Endometrial microvascular endothelial cells (primary cell): Measurements from ENCODE around the gene SERINC2. TPM values are rescaled to one million over a fixed set of nuclear protein-coding genes. Genes with fewer than 3 reads are reported as not detected.
"Not testable (repeated sequence)": the region's sequence is repeated elsewhere in the genome, so short reads cannot be mapped to it uniquely, and the experiment has no call there.

Source experiments
- in situ Hi-C: cut with HindIII; loops from 2 replicates; pipeline ENCODE4 v1.10.0; 2017; ENCODE audit warnings: low sequenced_read_pairs, low pct_unique_long_range_greater_than_20kb; ENCODE audit errors: inconsistent ontology term
- total RNA-seq: library from RNA; depleted of rRNA; stranded (reverse); fragments of >200 nt; gene quantifications from one replicate; pipeline ENCODE4 v1.2.3, GENCODE V29; 2015; ENCODE audit errors: inconsistent ontology term

The SERINC2 gene
- total RNA-seq, 1 donor from 2014 or later, result 10.0 TPM

DNA sequence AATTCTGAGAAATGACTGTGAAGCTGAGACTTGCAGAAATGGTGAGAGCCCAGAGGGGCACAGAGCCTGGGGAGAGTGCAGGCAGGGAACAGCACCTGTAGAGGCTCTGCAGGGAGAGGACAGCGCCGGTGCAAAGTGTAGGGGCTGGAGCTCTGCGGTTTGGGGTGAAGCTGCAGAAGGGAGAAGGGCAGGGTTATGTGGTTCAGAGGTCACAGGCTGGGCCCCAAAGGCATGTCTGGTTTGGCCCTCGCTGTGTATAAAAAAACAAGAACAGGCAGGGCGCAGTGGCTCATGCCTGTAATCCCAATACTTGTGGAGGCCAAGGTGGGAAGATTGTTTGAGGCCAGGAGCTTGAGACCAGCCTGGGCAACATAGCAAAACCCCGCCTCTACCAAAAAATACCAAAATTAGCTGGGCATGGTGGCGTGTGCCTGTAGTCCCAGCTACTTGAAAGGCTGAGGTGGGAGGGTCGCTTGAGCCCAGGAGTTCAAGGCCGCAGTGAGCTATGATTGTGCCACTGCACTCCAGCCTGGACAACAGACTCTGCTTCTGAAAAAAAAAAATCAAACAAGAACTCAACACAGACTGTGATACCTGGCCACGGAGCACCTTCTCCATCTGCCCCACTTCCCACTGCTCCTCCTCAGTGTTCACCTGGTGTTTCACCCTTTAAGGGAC lies 29.1 kb downstream of the SERINC2 start:
- in situ Hi-C loops, result no loop called here

DNA sequence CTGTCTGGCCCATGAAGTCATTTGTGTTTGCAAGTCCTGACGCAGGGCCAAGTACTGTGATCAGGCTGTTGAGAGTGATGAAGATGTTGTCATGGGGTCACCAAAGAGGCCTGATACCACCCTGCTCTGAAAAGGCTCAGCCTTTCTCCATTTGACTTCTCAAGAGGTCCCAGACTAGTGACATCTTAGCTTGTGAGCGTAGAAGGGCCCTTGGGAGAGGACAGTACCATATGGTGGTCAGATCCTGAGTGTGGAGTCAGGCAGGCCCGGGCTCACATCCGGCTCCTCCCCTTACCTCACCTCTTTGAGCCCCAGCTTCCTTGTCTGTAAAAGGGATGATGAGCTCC lies 29.6 kb downstream of the SERINC2 start:
- in situ Hi-C loops, result no loop called here

DNA sequence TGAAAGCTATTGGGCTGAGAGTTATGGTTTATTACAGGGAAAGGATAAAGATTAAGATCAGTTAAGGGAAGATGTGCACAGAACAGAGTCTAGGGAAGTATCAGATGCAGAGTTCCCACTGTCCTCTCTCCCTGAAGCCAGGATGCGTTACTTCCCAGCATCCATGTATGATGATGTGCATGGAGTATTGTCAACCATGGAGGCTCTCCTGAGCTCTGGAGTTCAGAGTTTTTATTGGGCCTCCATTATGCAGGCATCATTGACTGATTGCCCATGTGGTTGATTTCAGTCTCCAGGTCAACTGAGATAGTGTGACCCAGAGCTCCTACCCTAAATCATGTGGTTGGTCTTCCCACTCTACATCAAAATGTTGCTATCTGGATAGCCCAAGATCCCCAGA lies 30.7 kb downstream of the SERINC2 start:
- in situ Hi-C loops, result no loop called here

DNA sequence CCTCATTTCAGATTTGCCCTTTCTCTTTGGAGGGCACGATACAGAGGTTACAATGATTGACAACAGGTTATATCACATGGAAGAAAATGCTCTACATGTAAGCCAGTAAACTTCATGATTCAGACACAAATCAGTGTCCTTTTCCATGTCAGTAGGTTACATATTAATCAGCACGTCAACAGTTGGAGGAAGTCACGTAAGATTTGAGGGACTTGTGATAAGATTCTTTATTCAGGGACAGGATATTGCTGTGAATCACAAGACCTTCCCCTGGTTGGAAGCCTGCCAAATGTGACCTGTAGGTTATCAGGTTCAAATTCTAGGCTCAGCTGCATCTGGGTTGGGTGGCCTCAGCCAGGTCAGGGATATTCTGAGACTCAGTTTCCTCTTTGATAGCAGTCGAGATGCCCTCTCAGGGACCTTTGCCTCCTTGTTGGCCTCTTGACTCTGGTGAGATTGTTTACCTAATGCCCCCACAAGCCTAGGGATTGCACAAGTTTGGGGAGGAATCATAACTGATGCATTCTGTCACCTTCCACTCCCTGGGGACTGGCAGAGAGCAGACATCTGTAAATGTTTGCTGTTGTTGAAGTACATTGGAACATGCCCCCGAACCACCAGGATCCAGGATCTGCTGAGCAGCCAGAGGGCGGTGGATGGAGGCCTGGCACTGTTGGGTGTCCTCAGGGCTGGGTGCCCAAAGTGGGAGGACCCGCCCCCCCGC lies 31.9 kb downstream of the SERINC2 start:
- in situ Hi-C loops, result no loop called here

DNA sequence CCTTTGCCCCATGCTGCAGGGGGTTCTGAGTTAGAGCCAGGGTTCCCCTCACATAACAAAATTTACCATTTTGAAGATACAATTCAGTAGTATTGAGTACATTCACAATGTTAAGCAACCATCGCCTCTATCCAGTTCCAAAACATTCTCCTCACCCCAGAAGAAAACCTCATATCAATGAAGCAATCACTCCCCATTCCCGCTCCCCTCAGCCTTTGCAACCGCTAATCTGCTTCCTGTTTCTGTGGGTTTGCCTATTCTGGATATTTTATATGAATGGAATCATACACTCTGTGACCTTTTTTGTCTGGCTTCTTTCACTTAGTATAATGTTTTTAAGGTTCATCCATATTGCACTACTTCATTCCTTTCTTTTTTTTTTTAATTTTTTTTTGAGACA lies 32.9 kb downstream of the SERINC2 start:
- in situ Hi-C loops, result no loop called here

DNA sequence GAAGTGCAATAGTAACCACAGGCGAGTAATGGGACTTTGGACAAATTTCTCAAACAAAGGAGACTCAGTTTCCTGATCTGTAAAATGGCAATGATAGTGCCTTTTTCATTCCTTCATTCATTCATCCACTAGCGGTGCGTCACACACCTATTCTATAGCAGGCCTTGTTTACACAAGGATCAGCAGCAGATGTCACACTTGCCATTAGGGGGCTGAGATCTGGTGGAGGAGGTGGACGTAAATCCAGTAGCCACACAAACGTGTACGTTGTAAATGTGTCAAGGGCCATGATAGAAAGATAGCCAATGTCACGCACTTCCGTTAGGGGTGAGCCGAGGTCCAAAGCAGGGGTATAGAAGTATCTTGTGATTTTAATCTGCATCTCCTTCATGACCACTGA lies 34.2 kb downstream of the SERINC2 start:
- in situ Hi-C loops, result no loop called here

DNA sequence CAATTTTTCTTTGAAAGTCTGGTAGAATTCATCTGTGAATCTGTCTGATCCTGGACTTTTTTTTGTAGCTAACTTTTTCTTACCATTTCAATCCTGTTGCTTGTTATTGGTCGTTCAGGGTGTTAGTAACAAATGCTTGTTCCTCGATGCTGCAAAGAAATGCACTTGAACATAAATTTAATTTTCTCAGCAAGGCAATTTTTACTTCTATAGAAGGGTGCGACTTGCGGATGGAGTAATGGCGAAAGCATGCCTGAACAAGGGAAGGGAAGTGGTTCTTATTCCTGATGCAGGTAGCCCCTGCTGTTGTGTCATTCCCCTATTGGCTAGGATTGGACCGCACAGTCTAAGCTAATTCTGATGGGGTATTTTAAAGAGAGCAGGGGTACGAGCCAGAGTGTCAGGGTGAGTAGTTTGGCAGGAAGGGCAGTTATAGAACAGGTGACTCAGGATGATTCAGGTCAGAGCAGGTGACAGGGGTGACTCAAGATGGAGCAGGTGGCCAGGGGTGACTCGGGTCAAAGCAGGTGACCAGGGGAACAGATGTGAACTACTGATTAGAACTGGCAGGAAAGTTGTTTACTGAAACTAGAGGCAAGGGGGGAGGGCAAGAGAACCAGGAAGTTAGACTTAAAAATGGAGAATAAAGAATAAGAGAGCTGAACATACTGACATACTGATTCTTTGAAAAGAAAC lies 40.5 kb downstream of the SERINC2 start:
- in situ Hi-C loops, result no loop called here

DNA sequence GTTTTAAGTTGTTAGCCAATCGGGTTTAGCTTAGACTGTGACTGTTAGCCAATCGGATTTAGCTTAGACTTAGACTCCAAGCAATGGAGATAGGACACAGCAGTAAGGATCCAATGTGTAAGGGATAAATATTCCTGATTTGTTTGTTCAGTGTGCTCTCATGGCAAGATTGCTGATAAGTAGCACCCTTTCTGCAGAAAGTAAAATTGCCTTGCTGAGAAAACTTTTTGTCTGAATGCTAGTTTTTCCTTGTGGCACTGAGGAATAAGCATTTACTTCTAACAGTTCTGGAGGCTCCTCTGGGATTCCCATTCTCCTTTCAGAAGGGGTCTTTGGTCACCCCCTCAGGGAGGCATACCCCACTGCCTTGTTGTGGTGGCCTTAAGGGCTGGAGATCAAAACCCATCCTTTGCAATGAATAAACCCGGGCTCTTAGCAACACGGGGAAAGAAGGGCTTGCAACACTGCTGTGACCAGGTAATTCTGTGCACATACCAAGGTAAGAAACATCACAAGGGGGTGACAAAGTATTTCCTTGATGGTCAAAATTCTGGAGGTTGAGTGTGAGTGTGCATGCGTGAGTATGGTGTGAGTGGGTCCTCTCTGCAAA lies 45.4 kb downstream of the SERINC2 start:
- in situ Hi-C loops, result no loop called here

DNA sequence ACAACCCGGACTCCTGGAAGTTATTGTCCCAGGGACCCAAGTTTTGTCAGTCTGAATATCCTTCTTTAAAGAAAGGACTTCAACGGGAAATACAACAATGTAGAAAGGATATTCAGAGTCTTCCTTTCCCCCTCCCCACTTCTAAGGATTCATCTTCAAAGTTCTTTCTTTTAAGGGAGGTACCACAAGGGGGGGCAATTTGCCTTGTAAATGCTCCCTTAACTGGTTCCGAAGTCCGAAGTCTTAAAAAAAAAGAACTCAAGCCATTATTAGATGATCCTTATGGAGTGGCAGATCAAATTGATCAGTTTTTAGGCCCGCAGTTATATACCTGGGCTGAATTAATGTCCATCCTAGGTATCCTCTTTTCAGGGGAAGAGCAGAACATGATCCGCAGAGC lies 47.0 kb downstream of the SERINC2 start:
- in situ Hi-C loops, result no loop called here

DNA sequence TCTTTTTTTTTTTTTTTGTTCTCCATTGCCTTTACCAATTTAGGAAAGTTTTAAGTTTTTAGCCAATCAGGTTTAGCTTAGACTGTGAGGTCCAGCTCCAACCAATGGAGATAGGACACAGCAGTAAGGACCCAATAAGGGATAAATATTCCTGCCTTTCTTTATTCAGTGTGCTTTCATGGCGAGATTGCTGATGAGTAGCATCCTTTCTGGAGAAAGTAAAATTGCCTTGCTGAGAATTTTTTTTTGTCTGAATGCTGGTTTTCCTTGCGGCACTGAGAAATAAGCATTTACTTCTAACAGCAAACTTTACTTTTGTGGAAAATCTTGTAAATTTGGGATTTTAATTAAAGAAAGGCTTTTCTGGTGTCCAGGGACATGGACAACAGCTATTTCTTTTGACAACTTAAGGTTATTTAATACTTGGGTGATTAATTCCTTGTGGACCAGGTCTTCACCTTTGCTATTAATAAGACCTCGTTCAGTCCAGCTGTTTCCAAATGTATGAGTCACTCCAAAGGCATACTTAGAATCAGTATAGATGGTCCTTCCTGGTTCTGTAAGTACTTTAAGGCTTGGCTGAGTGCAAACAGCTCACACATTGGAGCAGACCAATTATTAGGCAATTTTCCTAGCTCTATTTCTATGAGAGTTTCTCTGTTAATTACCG lies 54.1 kb downstream of the SERINC2 start:
- in situ Hi-C loops, result no loop called here

DNA sequence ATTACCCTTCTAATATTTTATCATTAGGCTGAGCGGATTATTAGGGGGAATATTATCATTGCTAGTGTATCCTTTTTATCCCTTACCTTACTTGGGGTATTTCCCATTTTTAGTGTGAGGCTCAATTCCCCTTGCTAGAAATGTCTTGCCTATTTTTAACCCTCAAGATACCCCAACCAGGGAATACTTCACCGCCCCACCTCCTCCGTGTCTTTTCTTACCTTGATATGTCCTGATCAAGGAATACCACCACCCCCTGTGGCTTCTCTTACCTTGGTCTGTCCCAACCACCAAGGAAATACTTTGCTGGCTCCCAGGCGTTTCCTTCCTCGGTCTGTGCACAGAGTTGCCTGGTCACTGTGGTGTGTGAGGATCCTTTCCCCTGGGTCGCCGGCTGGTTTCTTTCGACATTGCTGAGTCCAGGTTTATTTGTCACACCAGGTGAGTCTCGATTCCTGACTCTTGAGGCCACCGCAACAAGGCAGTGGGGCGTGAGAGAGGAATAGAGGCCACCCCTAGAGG lies 57.8 kb downstream of the SERINC2 start:
- in situ Hi-C loops, result no loop called here

DNA sequence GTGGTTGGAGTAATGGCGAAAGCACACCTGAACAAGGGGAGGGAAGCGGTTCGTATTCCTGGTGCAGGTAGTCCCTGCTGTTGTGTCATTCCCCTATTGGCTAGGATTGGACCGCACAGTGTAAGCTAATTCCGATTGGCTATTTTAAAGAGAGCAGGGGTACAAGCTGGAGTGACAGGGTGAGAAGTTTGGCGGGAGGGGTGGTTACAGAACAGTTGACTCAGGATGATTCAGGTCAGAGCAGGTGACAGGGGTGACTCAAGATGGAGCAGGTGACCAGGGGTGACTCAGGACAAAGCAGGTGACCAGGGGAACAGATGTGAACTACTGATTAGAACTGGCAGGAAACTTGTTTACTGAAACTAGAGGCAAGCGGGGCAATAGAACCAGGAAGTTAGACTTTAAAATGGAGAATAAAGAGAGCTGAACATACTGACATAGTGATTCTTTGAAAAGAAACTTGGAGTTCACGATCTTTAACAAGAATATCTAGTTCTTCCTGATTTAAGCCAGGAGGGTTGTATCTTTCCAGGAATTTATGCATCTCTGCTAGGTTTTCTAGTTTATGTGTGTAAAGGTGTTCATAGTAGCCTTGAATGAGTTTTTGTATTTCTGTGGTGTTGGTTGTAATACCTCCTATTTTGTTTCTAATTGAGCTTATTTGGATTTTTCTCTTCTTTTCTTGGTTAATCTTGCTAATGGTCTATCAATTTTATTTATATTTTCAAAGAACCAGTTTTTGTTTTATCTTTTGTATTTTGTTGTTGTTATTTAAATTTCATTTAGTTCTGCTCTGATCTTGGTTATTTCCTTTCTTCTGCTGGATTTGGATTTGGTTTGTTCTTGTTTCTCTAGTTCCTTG lies 58.7 kb downstream of the SERINC2 start:
- in situ Hi-C loops, result not testable (repeated sequence)

DNA sequence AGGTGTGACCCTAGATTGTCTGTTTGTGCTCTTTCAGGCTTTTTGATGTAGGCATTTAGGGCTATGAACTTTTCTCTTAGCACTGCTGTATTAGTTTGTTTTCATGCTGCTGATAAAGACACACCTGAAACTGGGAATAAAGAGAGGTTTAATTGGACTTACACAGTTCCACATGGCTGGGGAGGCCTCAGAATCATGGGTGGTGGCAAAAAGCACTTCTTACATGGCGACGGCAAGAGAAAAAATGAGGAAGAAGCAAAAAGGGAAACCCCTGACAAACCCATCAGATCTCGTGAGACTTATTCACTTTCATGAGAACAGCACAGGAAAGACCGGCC lies 59.3 kb downstream of the SERINC2 start:
- in situ Hi-C loops, result not testable (repeated sequence)

DNA sequence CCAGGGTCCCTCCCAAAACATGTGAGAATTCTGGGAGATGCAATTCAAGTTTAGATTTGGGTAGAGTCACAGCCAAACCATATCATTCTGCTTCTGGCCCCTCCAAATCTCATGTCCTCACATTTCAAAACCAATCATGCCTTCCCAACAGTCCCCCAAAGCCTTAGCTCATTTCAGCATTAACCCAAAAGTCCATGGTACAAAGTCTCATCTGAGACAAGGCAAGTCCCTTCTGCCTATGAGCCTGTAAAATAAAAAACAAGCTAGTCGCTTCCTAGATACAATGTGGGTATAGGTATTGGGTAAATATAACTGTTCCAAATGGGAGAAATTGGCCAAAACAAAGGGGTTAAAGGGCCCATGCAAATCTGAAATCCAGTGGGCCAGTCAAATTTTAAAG lies 59.7 kb downstream of the SERINC2 start:
- in situ Hi-C loops, result not testable (repeated sequence)

DNA sequence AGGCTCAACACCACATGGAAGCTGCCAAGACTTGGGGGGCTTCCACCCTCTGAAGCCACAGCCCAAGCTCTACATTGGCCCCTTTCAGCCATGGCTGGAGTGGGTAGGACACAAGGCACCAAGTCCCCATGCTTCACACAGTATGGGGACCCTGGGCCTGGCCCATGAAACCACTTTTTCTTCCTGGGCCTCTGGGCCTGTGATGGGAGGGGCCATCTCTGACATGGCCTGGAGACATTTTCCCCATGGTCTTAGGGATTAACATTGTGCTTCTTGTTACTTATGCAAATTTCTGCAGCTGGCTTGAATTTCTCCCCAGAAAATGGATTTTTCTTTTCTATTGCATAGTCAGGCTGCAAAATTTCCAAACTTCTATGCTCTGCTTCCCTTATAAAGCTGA lies 60.5 kb downstream of the SERINC2 start:
- in situ Hi-C loops, result not testable (repeated sequence)

DNA sequence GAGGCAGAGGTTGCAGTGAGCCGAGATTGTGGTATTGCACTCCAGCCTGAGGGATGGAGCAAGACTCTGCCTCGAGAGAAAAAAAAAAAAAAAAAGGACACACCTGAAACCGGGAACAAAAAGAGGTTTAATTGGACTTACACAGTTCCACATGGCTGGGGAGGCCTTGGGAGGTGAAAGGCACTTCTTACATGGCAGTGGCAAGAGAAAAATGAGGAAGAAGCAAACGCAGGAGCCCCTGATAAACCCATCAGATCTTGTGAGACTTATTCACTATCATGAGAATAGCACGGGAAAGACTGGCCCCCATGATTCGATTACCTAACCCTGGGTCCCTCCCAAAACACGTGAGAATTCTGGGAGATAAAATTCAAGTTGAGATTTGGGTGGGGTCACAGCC lies 61.6 kb downstream of the SERINC2 start:
- in situ Hi-C loops, result not testable (repeated sequence)

DNA sequence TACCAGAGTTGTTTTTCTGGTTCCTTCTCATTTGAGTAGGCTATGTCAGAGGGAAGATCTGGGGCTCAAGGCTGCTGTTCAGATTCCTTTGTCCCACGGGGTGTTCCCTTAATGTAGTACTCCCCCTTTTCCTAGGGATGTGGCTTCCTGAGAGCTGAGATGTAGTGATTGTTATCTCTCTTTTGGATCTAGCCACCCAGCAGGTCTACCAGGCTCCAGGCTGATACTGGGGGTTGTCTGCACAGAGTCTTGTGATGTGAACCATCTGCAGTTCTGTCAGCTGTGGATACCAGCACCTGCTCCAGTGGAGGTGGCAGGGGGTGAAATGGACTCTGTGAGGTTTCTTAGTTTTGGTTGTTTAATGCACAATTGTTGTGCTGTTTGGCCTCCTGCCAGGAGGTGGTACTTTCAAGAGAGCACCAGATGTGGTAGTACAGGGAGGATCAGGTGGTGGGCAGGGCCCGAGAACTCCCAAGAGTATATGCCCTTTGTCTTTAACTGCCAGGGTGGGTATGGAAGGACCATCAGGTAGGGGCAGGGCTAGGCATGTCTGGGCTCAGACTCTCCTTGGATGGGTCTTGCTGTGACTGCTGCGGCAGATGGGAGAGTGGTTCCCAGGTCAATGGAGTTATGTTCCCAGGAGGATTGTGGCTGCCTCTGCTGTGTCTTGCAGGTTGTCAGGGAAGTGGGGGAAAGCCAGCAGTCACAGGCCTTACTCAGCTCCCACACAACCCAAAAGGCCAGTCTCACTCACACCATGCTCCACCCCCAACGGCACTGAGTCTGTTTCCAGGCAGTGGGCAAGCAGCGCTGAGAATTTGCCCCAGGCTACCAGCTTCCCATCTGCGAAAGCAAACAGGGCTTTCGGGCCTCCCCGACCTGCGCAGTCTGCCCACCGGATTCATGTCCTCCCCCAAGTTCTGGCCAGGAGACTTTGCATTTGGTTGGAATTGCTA lies 64.2 kb downstream of the SERINC2 start:
- in situ Hi-C loops, result no loop called here
